Fibroblast of villous mesenchyme (primary cell): ENCODE results near the gene PLEKHJ1. TPM values are rescaled to one million over a fixed set of nuclear protein-coding genes. Genes with fewer than 3 reads are reported as not detected.

Experiments
- DNase-seq: peaks from one replicate; pipeline ENCODE4 v3.0.0-alpha.2; 2010; ENCODE audit warnings: low read depth
- H3K4me3 ChIP-seq: 2 replicates; pipeline ENCODE4 v1.5.1; 2011; ENCODE audit warnings: low read depth, mild to moderate bottlenecking, low read length
- total RNA-seq: library from RNA; depleted of rRNA; stranded (reverse); fragments of >200 nt; gene quantifications from 2 replicates; pipeline ENCODE4 v1.2.3, GENCODE V29; 2012
- TF ChIP-seq, protein P1 (sequence below): IDR thresholded peaks from 2 replicates; pipeline ENCODE4 v1.5.1; 2012; ENCODE audit warnings: low read depth, mild to moderate bottlenecking, low read length; ENCODE audit not compliant: insufficient read depth

The PLEKHJ1 gene
- total RNA-seq, 1 donor: 43.6 TPM

DNA sequence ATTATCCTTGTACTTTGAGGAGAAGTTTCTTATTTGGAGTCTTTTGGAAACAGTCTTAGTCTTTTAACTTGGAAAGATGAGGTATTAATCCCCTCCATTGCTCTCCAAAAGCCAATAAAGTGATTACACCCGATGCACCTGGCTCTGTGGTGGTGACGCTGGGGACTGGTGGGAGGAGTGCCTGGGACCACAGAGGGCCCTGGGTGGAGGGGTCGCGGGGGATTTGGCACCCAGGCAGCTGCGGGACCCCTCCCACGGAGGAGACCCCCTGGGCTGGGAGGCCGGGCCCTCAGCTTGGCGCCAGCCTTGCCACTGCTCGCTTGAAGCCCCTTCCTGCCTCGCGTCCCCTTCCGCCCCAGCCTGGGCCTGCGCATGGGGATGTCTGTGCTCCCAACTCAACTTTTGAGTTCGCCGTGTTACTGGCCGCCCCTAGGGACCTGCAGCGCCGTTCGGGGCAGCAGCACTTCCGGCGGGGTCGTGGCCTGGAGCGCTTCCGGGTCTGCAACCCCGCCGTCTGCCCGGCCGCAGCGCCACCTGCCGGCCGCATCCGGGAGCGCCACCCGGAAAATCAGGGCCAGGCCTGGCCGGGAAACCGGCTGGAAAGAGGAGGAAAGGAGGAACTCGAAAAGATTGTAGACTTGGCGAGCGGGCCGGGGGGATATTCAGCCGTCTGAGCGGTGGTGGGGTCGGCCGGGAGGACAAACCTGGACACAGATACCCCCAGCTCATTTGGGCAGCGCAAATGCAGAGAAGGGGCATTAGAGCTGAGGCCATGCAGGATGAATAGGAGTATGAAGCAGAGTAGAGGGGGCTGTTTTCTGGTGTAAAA lies 37.4 kb upstream of the PLEKHJ1 start:
- DNase-seq: peak; percentile 80
- TF ChIP-seq, protein P1, sequence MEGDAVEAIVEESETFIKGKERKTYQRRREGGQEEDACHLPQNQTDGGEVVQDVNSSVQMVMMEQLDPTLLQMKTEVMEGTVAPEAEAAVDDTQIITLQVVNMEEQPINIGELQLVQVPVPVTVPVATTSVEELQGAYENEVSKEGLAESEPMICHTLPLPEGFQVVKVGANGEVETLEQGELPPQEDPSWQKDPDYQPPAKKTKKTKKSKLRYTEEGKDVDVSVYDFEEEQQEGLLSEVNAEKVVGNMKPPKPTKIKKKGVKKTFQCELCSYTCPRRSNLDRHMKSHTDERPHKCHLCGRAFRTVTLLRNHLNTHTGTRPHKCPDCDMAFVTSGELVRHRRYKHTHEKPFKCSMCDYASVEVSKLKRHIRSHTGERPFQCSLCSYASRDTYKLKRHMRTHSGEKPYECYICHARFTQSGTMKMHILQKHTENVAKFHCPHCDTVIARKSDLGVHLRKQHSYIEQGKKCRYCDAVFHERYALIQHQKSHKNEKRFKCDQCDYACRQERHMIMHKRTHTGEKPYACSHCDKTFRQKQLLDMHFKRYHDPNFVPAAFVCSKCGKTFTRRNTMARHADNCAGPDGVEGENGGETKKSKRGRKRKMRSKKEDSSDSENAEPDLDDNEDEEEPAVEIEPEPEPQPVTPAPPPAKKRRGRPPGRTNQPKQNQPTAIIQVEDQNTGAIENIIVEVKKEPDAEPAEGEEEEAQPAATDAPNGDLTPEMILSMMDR: peak; percentile 87
- peak overlapping the region; percentile 44 for H3K4me3 ChIP-seq

DNA sequence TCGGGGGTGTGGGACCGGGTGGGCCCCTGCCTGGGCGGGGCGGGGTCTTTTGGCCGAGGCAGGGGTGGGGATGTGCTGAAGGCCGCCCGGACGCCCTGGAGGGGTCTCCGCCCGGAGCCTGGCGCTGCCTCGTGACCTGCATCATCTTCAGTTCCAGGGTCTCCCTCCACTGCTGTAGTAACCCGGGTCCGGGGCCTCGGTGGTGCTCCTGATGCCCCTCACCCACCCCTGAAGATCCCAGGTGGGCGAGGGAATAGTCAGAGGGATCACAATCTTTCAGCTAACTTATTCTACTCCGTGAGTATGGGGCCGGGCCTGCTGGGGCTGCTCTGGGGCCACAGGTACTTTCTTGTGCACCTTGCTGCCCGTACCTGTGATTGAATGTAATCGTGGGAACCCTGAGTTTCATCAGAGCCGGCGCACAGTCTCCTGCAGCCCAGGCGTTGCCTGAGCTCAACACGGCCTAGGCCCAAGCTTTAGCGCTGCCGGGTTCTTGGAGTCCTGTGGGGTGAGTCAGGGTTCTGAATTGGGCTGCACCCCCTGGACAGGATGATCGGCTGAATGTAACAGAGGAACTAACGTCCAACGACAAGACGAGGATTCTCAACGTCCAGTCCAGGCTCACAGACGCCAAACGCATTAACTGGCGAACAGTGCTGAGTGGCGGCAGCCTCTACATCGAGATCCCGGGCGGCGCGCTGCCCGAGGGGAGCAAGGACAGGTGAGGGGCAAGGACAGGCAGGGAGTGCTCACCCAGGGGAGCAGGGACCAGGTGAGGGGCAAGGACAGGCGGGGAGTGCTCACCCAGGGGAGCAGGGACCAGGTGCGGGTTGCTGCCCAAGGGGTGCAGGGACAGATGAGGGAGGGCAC lies 35.3 kb upstream of the PLEKHJ1 start:
- peak overlapping the region; percentile 99 for H3K4me3 ChIP-seq
- peak; percentile 75 for DNase-seq
- TF ChIP-seq, protein P1: no peak

DNA sequence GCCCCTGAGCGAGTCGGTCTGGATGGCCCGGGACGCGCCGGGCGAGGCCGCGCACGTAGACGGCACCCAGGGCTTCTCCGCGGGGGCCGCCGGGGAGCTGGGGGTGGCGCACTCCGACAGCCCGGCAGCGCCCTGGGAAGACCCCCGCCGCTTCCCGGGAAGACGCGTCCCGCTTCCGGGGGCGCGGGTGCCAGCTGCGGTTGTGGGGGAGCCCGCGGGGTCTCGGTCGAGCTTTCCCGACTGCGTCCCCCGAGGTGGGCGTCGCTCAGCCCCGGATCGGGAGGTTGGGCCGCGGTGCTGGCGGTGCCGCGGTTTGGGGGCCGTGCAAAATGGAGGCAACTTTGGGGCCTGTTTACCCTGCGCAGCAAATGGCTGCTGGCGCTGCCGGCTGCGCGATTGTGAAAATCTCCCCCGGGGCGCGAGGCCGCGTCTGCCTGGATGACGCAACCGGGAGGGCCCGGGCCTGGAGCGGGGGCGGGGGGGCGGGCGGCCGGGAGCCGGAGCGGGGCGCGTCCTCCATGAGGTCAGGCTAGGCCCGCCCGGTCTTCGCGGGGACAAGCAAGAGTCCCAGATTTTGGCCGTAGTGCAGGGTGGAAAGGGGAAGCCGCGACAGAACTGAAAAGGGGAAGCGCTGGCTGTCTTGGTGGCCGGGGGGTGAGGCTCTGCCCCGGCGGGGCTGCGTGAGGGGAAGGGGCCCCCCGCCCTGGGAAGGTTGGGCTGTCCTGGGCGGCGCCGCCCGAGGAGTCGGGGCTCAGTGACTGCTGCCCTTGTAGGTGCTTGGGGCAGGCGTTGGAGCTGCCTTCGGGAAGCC lies 34.5 kb upstream of the PLEKHJ1 start:
- peak; percentile 91 for DNase-seq
- TF ChIP-seq, protein P1: no peak
- peak overlapping the region; percentile 99 for H3K4me3 ChIP-seq

DNA sequence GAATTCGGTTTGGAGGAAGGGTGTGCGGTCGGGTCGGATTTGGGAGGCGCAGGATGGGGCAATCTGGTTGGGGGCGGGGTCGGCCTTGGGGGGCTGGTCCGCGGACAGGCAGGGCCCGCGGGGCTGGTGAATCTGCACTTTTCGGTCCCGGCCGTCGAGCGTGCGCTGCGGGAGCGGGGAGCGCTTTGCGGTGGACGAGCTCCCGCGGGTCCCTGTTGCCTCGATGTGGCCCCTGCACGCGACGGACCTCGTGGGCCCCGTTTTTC lies 34.0 kb upstream of the PLEKHJ1 start:
- H3K4me3 ChIP-seq: peak overlapping the region; percentile 99
- peak; percentile 34 for DNase-seq
- TF ChIP-seq, protein P1: no peak

DNA sequence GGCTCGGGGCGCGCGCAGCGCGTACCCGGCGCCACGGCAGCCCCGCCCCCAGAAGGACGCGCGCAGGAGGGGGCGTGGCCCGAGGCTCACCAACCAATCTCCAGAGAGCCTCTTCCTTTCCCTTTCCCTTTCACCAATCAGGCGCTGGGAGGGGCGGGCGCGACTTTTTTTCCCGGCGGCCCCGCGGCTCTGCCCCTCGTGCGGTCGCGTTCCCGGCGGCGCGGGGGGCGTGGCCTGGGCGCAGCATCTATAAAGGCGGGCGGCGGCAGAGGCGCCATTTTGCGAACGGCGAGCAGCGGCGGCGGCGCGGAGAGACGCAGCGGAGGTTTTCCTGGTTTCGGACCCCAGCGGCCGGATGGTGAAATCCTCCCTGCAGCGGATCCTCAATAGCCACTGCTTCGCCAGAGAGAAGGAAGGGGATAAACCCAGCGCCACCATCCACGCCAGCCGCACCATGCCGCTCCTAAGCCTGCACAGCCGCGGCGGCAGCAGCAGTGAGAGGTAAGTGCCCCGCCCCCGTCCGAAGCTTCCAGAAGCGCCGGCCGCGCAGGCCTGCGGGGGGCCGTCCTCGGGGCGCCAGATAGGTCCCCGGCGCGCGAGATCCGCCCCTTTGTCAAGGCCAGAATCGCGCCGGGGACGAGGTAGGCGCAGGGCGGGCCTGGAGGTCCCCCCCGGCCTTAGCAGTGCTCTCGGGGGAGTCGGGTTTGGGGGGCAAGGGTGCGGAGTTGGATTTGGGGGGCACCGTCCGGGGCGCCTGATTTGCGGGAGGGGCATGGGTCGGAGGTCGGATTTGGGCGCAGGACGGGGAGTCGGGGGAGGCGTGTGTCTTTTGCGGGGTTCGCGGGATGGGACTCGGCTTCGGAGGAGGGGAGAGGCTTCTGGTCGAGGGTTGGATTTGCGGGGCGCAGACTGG lies 33.4 kb upstream of the PLEKHJ1 start:
- DNase-seq: peak; percentile 97
- TF ChIP-seq, protein P1: peak; percentile 5
- peak overlapping the region; percentile 99 for H3K4me3 ChIP-seq

DNA sequence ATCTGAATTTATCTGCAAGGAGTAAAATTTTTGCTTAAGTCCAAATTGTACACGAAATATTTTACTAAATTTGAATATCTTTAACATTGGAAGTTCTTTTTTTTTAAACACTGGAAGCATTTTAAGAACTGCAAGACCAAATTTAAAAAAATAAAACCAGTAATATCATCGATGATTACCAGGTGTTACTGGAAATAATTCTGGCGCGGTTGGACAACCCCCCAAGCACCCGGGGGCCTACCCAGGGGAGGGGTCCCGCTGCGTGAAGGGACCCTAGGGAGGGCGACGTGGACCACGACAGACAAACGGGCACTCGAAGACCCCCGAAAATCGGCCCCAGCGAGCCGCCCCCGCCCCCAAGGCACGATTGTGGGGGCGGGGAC lies 32.7 kb upstream of the PLEKHJ1 start:
- H3K4me3 ChIP-seq: peak overlapping the region; percentile 76
- DNase-seq: no peak
- TF ChIP-seq, protein P1: no peak
